NCI-H1930 (cell line): ENCODE data around the gene GBF1.

Experiments
- DNase-seq, 2 experiments: peaks; one replicate each; lab custom pipeline; 2025; lab: John Stamatoyannopoulos, UW

The GBF1 gene

GRCh38 chr10:102424145-102424544 lies 178.8 kb downstream of the GBF1 start:
- no peak for DNase-seq

GRCh38 chr10:102424916-102425315 lies 179.6 kb downstream of the GBF1 start:
- no peak for DNase-seq

- no peak for DNase-seq
These were observed 180.1 kb downstream of the GBF1 start for GRCh38 chr10:102425444-102425843.

- no peak for DNase-seq
These were observed 181.5 kb downstream of the GBF1 start for GRCh38 chr10:102426803-102427287.

- DNase-seq, result no peak
These were observed 184.1 kb downstream of the GBF1 start for GRCh38 chr10:102429468-102429867.

GRCh38 chr10:102431452-102432124 lies 186.3 kb downstream of the GBF1 start:
- DNase-seq, result no peak
